A204.1 (cell line): ENCODE results near the gene DNAH11.
"Not testable (repeated sequence)": the region's sequence is repeated elsewhere in the genome, so short reads cannot be mapped to it uniquely, and the experiment has no call there.

Experiments used
- FAIRE-seq: peaks from 2 replicates; lab custom pipeline; 2012; peaks lifted over from hg19 to GRCh38; lab: Jason Lieb, UNC

The DNAH11 gene

DNA sequence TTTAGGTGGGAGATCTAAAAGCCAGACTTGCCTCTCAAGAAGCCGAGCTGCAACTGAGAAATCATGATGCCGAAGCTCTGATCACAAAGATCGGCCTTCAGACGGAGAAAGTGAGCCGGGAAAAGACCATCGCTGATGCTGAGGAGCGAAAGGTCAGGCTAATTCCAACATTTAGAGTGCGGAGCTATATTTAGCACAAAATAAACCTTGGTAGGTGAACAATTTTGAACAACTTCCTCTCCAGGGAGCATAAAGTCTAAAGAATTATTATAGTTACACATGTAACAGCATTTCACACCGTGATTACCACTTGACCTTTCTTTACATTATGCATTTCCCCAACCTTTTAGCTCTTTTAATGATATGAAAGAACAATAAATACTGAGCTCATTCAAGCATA, 236.1 kb downstream of the DNAH11 start:
- no peak for FAIRE-seq

DNA sequence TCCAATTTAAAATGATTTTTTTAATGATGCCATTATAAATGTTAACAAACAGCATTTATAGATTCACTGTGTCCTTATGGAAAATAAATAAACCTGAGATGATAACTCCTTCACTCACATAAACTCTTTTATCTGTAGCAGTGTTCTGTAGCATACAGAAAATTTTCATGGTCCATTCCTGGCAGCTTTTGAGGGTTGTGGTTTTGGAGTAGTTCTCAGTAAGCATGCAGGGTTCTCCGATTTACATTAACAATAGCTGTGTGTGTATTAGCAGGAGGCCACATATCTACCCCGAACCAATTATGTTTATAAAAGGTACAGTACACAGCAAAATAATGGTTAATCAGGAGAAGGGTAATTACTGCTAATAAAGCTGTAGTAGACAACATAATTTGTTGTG, 240.2 kb downstream of the DNAH11 start:
- no peak for FAIRE-seq

DNA sequence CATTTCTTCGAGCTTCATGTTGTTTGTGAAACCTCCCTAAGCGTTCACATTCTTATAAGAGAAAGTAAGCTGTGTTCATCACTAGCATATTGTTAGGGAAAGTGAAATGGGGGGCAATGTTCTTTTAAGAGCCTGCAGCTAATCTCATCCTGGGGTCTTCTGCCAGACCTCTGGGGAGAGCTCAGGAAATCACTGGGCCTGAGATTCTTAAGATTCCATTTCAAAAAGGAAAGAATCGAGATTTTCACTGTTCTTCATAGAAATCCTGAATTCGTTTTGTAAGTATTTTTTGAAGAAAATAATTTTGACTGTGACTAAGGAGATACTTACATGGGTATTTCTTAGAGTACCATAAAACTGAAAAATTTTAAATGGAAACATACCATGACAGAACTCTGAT, 242.2 kb downstream of the DNAH11 start:
- FAIRE-seq, result no peak

DNA sequence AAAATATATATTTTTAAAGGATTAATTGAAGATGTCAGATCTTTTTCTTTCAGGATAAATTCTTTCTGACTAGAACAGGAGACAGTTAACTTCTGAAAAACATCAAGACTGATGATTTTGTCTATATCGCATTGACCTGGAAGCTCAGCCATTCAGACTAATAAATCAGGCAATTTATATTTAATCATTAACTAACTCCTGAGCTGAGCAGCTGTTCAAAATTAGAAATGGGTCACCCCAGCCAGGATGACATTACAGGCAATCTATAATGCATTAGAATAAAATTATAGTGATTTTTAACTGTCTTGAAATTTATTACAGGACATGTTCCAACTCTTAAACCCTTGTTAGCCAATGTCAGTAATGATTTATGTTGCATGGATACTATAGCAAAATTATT, 263.0 kb downstream of the DNAH11 start:
- FAIRE-seq, result no peak

DNA sequence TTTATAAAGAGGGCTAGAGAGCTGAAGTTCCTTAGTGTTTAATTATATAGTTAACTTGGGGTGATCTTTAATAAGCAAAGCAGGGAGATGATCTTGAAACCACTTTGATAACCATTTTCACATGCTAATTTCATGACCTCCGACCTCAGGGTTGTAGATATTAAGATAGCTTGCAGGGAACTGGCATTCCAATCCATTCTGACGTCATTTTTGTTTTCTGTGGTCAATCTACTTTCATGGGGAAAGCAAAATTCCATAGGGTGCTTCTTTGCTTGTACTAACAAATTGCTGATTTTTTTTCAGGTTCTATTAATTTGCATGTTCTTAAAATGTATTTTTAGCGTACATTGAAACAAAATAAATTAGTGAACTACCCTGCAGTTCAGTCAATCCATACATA, 263.5 kb downstream of the DNAH11 start:
- no peak for FAIRE-seq

GRCh38 chr7:21819048-21819447, 276.2 kb downstream of the DNAH11 start:
- no peak for FAIRE-seq

GRCh38 chr7:21828841-21829240, 286.0 kb downstream of the DNAH11 start:
- FAIRE-seq, result no peak

GRCh38 chr7:21829731-21830130, 286.9 kb downstream of the DNAH11 start:
- no peak for FAIRE-seq

- no peak for FAIRE-seq
Observed at GRCh38 chr7:21844742-21845141, 301.9 kb downstream of the DNAH11 start.

DNA sequence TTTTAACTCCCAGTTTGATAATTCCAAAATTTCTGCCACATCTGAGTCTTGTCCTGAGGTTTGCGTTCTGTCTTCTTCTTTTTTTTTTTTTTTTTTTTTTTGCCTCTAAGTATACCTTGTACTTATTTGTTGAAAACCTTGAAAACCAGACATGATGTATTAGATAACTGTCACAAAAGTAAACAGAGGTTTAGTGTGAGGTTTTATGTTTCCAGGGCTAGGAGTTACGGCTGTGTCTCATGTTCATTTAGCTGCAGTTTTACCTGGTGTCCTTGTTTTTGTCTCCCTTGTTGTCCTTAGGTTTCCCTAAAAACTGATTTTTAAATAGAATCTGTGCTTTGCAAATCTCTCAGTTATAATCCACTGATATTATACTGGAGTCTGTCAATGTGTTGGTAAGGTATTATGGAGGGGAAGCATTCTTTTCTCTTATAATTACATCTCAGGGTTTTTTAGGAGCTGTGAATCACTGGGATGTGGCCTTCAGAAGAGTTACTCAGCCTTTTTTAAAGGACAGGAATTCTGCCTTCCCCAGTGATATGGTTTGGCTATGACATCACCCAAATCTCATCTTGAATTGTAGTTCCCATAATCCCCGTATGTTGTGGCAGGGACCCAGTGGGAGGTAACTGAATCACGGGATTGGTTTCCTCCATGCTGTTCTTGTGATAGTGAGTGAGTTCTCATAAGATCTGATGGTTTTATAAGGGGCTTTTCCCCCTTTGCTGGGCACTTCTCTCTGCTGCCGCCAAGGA, 307.9 kb downstream of the DNAH11 start:
- FAIRE-seq, result no peak

DNA sequence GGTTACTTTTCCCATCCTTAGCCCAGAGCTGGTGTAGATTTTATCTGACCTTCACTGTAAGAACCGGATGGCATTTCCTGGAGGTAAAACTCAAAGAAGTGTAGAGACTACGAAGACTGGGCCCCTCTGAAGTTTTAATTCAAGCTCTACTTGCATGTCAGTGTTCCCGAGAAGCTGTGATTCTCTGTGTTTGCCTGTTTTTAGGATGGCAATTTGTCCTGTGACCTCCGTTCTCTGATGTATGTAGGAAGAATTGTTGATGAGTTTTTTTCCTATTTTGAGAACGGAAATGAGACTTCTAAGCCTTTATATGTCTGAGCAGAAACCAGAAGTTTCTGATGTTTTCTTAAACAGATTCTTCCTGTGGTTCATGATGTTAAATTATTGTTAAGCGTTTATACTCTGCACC, 308.7 kb downstream of the DNAH11 start:
- no peak for FAIRE-seq

GRCh38 chr7:21865631-21866204, 322.9 kb downstream of the DNAH11 start:
- FAIRE-seq, result not testable (repeated sequence)

DNA sequence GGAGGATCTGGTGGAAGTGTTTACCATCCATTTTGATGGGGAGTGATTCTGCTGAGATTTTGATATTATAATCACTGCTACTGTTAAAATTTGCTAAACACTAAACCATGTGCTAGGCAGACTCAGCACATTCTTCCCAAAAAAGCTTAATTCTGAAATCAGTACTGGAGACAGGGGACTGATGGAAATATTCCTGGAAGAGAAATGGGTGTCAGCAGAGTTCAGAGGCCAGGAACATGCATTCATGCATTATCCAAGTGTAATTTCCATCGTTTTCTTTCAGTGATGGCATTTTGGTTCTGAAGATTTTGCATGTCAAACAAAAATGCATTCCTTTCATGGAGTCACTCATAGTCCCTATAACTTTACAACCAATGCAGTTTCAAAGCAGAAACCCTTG, 323.9 kb downstream of the DNAH11 start:
- no peak for FAIRE-seq

DNA sequence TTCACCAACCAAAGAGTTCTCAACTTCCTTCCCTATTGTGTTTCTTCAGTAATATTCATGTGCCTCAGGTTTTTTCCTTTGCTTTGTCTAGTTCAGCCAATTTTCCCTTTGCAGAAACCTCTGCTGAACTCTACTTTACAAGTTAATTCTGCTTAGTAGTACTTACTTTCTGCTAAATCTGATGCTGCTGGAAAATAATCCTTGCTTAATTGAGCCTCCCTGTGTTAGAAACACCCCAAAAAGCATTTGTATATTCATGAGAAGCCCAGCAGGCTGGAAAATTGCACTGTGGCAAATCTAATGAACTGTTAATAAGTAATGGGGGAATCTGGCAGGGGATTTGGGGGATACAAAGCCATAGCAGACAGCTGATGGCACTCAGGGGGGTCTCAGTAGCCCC, 324.4 kb downstream of the DNAH11 start:
- FAIRE-seq, result no peak

- no peak for FAIRE-seq
Observed at GRCh38 chr7:21867816-21868575, 325.2 kb downstream of the DNAH11 start.

- no peak for FAIRE-seq
Observed at GRCh38 chr7:21868576-21868850, 325.7 kb downstream of the DNAH11 start.

DNA sequence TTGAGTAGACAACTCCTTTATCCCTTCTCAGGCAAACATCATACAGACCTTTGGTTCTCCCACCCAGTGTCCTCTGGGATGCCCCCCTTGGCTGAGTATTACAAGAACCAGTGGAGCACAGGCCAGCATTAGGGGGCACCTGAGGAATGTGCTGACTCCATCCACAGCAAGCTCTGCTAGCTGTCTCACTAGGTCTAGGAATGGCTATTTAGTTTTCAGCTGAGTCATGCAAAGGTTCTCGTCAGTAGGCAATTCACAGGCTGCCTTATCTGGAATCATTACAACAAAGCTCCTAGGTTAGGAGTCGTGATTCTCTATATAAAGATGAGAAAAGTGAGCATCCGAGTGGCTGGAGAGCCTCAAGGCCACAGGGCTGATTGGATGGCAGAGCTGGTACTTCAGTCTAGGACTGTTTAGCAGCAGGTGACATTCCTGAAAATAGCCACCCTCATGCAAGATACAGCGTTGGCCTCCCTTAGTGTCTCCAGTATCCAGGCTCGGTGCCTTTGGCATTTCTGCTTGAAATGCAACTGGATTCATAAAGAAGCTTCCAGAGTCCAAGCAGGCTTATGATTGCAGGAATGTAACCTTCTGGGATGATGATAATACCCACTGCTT, 327.1 kb downstream of the DNAH11 start:
- no peak for FAIRE-seq

DNA sequence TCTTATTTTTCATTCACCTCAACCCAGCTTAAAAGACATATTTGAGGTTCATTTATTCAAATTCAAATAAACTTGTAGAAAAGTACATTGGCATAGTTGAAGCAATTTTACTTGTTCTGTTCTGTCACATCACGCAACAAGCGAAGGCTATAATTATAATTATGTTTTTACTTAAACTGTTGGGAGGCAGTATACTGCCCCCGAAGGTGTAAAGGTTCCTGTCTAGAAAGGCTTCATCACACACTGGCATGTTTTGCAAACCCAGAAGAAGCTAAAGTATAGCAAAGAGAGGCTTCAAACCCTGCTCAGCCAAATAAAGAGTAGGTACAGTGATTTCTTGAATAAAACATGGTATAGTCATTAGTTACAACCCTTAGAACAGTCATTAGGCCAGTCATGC, 340.2 kb downstream of the DNAH11 start:
- FAIRE-seq, result no peak

GRCh38 chr7:21883501-21883900, 340.7 kb downstream of the DNAH11 start:
- not testable (repeated sequence) for FAIRE-seq

GRCh38 chr7:21884496-21884895, 341.7 kb downstream of the DNAH11 start:
- no peak for FAIRE-seq

DNA sequence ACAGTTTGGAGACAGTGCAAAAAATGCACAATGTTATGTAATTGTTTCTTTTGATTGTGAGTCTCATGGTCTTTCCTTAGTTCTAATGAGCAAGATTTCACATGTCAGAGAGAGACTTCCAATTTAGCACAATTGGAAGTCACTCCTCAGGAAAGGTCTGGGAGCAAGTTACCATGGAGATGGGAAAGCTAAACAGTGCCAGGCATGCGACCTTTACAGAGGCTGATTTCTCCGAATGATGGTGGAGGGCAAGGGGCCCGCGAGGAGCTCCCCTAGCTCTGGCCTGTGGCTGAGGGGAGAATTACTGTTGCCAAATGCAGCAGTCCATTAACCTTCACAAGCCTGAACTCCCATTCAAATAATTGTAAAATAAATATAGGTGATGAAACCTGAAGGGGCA, 343.6 kb downstream of the DNAH11 start:
- no peak for FAIRE-seq

GRCh38 chr7:21887353-21887752, 344.5 kb downstream of the DNAH11 start:
- no peak for FAIRE-seq

GRCh38 chr7:21887779-21888178, 344.9 kb downstream of the DNAH11 start:
- FAIRE-seq, result no peak
